IMR-90 (cell line): Measurements from ENCODE around the gene SPAG16. TPM values are rescaled to one million over a fixed set of nuclear protein-coding genes. Genes with fewer than 3 reads are reported as not detected.

Experiments
- ATAC-seq: fragments of 200-7000 bp; cut with Tn5 transposase; 2 replicates; pipeline ENCODE4 v1.9.1; 2020; ENCODE audit warnings: low read depth, mild to moderate bottlenecking, moderate library complexity
- BruUV-seq: library from RNA; stranded (reverse); fragments of 400-500 nt; replicated peaks from 2 replicates; lab custom pipeline; 2021; lab: Mats Ljungman, UMichigan
- CTCF ChIA-PET: fragments of 300-600 bp; formaldehyde crosslinking; extraction: SDS; loops from one replicate; lab custom pipeline; 2021; ENCODE audit warnings: antibody characterized with exemption; lab: Yijun Ruan, JAX
- POLR2A ChIA-PET: fragments of 300-600 bp; sonication (Branson Sonifier 250); formaldehyde crosslinking; loops from one replicate; lab custom pipeline; 2022; ENCODE audit warnings: antibody characterized with exemption; ENCODE audit not compliant: unreplicated experiment; lab: Charles Lee
- DNase-seq: peaks from one replicate; pipeline ENCODE4 v3.0.0; 2013
- H2AFZ ChIP-seq: replicated peaks from 2 replicates; pipeline ENCODE3; 2013; ENCODE audit warnings: low read length, mild to moderate bottlenecking; ENCODE audit not compliant: poor library complexity
- H2AK5ac ChIP-seq: 2 replicates; pipeline ENCODE4 v1.6.1; 2013; ENCODE audit warnings: low read depth, low read length, inconsistent platforms
- H2AK9ac ChIP-seq: replicated peaks from 2 replicates; pipeline ENCODE3; 2013; ENCODE audit warnings: mild to moderate bottlenecking, low read depth, low read length, moderate library complexity; ENCODE audit not compliant: poor library complexity
- H2BK120ac ChIP-seq: 2 replicates; pipeline ENCODE4 v1.6.1; 2013; ENCODE audit warnings: low read depth, low read length, inconsistent platforms
- H2BK15ac ChIP-seq: 3 replicates; pipeline ENCODE4 v1.6.1; 2013; ENCODE audit warnings: low read depth, low read length, inconsistent platforms
- H2BK20ac ChIP-seq: 2 replicates; pipeline ENCODE4 v1.6.1; 2013; ENCODE audit warnings: low read depth, mild to moderate bottlenecking, inconsistent platforms, low read length, moderate library complexity
- H2BK5ac ChIP-seq: 2 replicates; pipeline ENCODE4 v1.6.1; 2013; ENCODE audit warnings: mild to moderate bottlenecking, low read depth, low read length, inconsistent platforms; ENCODE audit not compliant: poor library complexity, severe bottlenecking
- H3K14ac ChIP-seq: replicated peaks from 2 replicates; pipeline ENCODE4 v1.6.1; 2013; ENCODE audit warnings: low read depth, low read length, inconsistent platforms
- H3K18ac ChIP-seq: 2 replicates; pipeline ENCODE4 v1.6.1; 2013; ENCODE audit warnings: low read depth, low read length, control low read depth
- H3K23ac ChIP-seq: 2 replicates; pipeline ENCODE4 v1.6.1; 2013; ENCODE audit warnings: low read depth, low read length, inconsistent platforms
- H3K27ac ChIP-seq: 2 replicates; pipeline ENCODE4 v1.5.1; 2013; ENCODE audit warnings: mild to moderate bottlenecking, control low read depth, low read length; ENCODE audit not compliant: insufficient read depth
- H3K27me3 ChIP-seq: 2 replicates; pipeline ENCODE4 v1.6.1; 2013; ENCODE audit warnings: low read length; ENCODE audit not compliant: control insufficient read depth, insufficient read depth
- H3K36me3 ChIP-seq: 2 replicates; pipeline ENCODE4 v1.6.1; 2013; ENCODE audit warnings: low read length, mixed read lengths; ENCODE audit not compliant: control insufficient read depth, insufficient read depth
- H3K4ac ChIP-seq: 2 replicates; pipeline ENCODE4 v1.6.1; 2013; ENCODE audit warnings: low read depth, low read length, inconsistent platforms
- H3K4me1 ChIP-seq: 2 replicates; pipeline ENCODE4 v1.6.1; 2013; ENCODE audit warnings: low read length, mixed read lengths; ENCODE audit not compliant: control insufficient read depth, insufficient read depth
- H3K4me2 ChIP-seq: 2 replicates; pipeline ENCODE4 v1.6.1; 2013; ENCODE audit warnings: low read depth, mild to moderate bottlenecking, control low read depth, low read length, moderate library complexity
- H3K4me3 ChIP-seq: 2 replicates; pipeline ENCODE4 v1.5.1; 2013; ENCODE audit warnings: low read depth, mild to moderate bottlenecking, control low read depth, low read length, moderate library complexity; ENCODE audit not compliant: insufficient read depth
- H3K56ac ChIP-seq: 2 replicates; pipeline ENCODE4 v1.6.1; 2013; ENCODE audit warnings: low read length, inconsistent platforms; ENCODE audit not compliant: insufficient read depth; ENCODE audit errors: extremely low read depth
- H3K79me1 ChIP-seq, 2 experiments: 2 replicates each; pipeline ENCODE4 v1.6.1; 2013; ENCODE audit warnings: low read length in 2 of 2, inconsistent platforms in 1 of 2, low read depth in 1 of 2
- H3K9ac ChIP-seq: 2 replicates; pipeline ENCODE4 v1.6.1; 2013; ENCODE audit warnings: low read depth, low read length, control low read depth
- H3K9me1 ChIP-seq: 2 replicates; pipeline ENCODE4 v1.6.1; 2013; ENCODE audit warnings: low read length, inconsistent platforms; ENCODE audit not compliant: insufficient read depth
- H3K9me3 ChIP-seq: 2 replicates; pipeline ENCODE4 v1.6.1; 2013; ENCODE audit warnings: low read length; ENCODE audit not compliant: control insufficient read depth, insufficient read depth
- H4K20me1 ChIP-seq: 2 replicates; pipeline ENCODE4 v1.6.1; 2013; ENCODE audit warnings: low read length, inconsistent platforms; ENCODE audit not compliant: insufficient read depth
- H4K5ac ChIP-seq: 2 replicates; pipeline ENCODE4 v1.6.1; 2013; ENCODE audit warnings: mild to moderate bottlenecking, low read depth, low read length, control low read depth
- H4K8ac ChIP-seq, 2 experiments: 2 replicates each; pipeline ENCODE4 v1.6.1; 2013; ENCODE audit warnings: low read depth in 2 of 2, low read length in 2 of 2, control low read depth in 1 of 2, inconsistent platforms in 1 of 2
- H4K91ac ChIP-seq: 2 replicates; pipeline ENCODE4 v1.6.1; 2013; ENCODE audit warnings: low read depth, low read length, inconsistent platforms; ENCODE audit not compliant: insufficient read depth
- BHLHE40 ChIP-seq: fragments of 150-350 bp; IDR thresholded peaks from 2 replicates; pipeline ENCODE4 v1.6.1; 2016; ENCODE audit warnings: mild to moderate bottlenecking, low read depth, low read length
- CEBPB ChIP-seq: IDR thresholded peaks from 2 replicates; pipeline ENCODE4 v1.6.1; 2012; ENCODE audit warnings: low read depth, low read length, improper control_type of control experiment
- CHD1 ChIP-seq: IDR thresholded peaks from 2 replicates; pipeline ENCODE4 v1.6.1; 2012; ENCODE audit warnings: low read depth, low read length, improper control_type of control experiment
- FOS ChIP-seq: fragments of 150-350 bp; IDR thresholded peaks from 2 replicates; pipeline ENCODE4 v1.6.1; 2016; ENCODE audit warnings: low read depth, low read length
- MAFK ChIP-seq: IDR thresholded peaks from 2 replicates; pipeline ENCODE4 v1.6.1; 2012; ENCODE audit warnings: low read depth, low read length, improper control_type of control experiment
- MAZ ChIP-seq: IDR thresholded peaks from 2 replicates; pipeline ENCODE4 v1.6.1; 2012; ENCODE audit warnings: low read depth, mild to moderate bottlenecking, low read length, improper control_type of control experiment, moderate library complexity, borderline replicate concordance
- MXI1 ChIP-seq: IDR thresholded peaks from 2 replicates; pipeline ENCODE4 v1.6.1; 2012; ENCODE audit warnings: low read depth, mild to moderate bottlenecking, low read length, moderate library complexity, borderline replicate concordance
- NFE2L2 ChIP-seq: fragments of 150-350 bp; IDR thresholded peaks from 2 replicates; pipeline ENCODE4 v1.6.1; 2016; ENCODE audit warnings: low read depth, mild to moderate bottlenecking, low read length
- POLR2A ChIP-seq: IDR thresholded peaks from 2 replicates; pipeline ENCODE4 v1.6.1; 2012; ENCODE audit warnings: mild to moderate bottlenecking, low read depth, low read length
- RAD21 ChIP-seq: IDR thresholded peaks from 2 replicates; pipeline ENCODE4 v1.6.1; 2012; ENCODE audit warnings: low read length, improper control_type of control experiment
- RCOR1 ChIP-seq: IDR thresholded peaks from 2 replicates; pipeline ENCODE4 v1.6.1; 2012; ENCODE audit warnings: mild to moderate bottlenecking, low read length, improper control_type of control experiment; ENCODE audit not compliant: insufficient replicate concordance
- RFX5 ChIP-seq: IDR thresholded peaks from 2 replicates; pipeline ENCODE4 v1.8.0; 2012; ENCODE audit warnings: low read depth, mild to moderate bottlenecking, low read length, moderate library complexity
- SMC3 ChIP-seq: fragments of 150-350 bp; IDR thresholded peaks from 2 replicates; pipeline ENCODE4 v1.6.1; 2016; ENCODE audit warnings: low read depth, mild to moderate bottlenecking, antibody characterized with exemption, low read length, moderate library complexity
- USF2 ChIP-seq: fragments of 150-350 bp; IDR thresholded peaks from 2 replicates; pipeline ENCODE4 v1.6.1; 2017; ENCODE audit warnings: mild to moderate bottlenecking, antibody characterized with exemption, low read length, low read depth
- WGBS, 2 experiments: methylation state at CpG; one replicate each; pipeline versions ENCODE4 v1.1.5 to v1.1.7; 2013; ENCODE audit warnings: missing lambda C conversion rate in 2 of 2; ENCODE audit not compliant: insufficient read length in 1 of 2; ENCODE audit errors: extremely low coverage in 2 of 2; 5-methylcytosine and 5-hydroxymethylcytosine counted together
- dilution Hi-C: fragments of 300-500 bp; cut with HindIII; formaldehyde crosslinking; loops from one replicate; pipeline ENCODE4 v1.14.3; 2018; ENCODE audit warnings: low sequenced_read_pairs; ENCODE audit not compliant: unreplicated experiment
- in situ Hi-C: fragments of 300-500 bp; cut with MboI; formaldehyde crosslinking; loops from 3 replicates; pipeline ENCODE4 v1.14.3; 2019; ENCODE audit warnings: low sequenced_read_pairs, inconsistent platforms, mixed read lengths
- intact Hi-C: fragments of 100-400 bp; cut with micrococcal nuclease; formaldehyde crosslinking; loops from 2 replicates; pipeline ENCODE4 v1.10.0; 2022
- polyA plus RNA-seq, 3 experiments: library from polyadenylated mRNA; depleted of rRNA; stranded (reverse); fragments of >200 nt; gene quantifications; 2 replicates each; pipeline ENCODE4 v1.2.3, GENCODE V29; 2012; ENCODE audit warnings: low replicate concordance in 1 of 3
- total RNA-seq: library from RNA; depleted of rRNA; stranded (reverse); fragments of >200 nt; gene quantifications from 2 replicates; pipeline ENCODE4 v1.2.3, GENCODE V29; 2012
- TF ChIP-seq, protein P1 (sequence below): fragments of 150-350 bp; IDR thresholded peaks from 2 replicates; pipeline ENCODE4 v1.6.1; 2016; ENCODE audit warnings: low read depth, mild to moderate bottlenecking, low read length, moderate library complexity, borderline replicate concordance
- TF ChIP-seq, protein P2 (sequence below): conservative IDR thresholded peaks from 2 replicates; pipeline ENCODE4 v1.5.1; 2012; ENCODE audit warnings: mild to moderate bottlenecking, low read depth, low read length, improper control_type of control experiment

SPAG16 gene
- total and polyA plus RNA-seq, 2 of the 4 experiments (the other 2 are of a cell fraction) = 7.3 to 13.5 TPM

DNA sequence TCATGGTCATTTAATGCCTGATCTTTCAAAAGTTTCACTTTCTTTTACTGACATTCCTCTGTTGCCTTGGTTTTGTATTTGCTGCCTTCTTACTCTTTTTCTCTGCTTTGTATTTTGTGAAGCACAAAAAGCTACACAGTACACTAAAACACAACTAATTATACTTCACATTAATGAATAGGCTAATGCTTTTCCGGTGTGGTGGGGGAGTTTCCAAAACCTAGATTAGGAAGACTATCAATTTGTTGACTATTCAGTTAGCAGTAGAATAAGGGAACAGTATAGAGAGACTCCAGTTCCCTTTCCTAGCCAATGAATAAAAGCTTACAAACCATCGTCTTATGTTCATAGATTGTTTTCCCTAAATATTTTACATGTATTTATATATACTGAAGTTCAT, 468.3 kb downstream of the SPAG16 start:
- no peak overlapping the region for H4K5ac ChIP-seq
- TF ChIP-seq, protein P1, sequence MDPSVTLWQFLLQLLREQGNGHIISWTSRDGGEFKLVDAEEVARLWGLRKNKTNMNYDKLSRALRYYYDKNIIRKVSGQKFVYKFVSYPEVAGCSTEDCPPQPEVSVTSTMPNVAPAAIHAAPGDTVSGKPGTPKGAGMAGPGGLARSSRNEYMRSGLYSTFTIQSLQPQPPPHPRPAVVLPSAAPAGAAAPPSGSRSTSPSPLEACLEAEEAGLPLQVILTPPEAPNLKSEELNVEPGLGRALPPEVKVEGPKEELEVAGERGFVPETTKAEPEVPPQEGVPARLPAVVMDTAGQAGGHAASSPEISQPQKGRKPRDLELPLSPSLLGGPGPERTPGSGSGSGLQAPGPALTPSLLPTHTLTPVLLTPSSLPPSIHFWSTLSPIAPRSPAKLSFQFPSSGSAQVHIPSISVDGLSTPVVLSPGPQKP = no peak
- TF ChIP-seq CEBPB = no peak
- no peak for TF ChIP-seq RAD21
- no peak for TF ChIP-seq NFE2L2
- TF ChIP-seq POLR2A = no peak
- TF ChIP-seq, protein P2, sequence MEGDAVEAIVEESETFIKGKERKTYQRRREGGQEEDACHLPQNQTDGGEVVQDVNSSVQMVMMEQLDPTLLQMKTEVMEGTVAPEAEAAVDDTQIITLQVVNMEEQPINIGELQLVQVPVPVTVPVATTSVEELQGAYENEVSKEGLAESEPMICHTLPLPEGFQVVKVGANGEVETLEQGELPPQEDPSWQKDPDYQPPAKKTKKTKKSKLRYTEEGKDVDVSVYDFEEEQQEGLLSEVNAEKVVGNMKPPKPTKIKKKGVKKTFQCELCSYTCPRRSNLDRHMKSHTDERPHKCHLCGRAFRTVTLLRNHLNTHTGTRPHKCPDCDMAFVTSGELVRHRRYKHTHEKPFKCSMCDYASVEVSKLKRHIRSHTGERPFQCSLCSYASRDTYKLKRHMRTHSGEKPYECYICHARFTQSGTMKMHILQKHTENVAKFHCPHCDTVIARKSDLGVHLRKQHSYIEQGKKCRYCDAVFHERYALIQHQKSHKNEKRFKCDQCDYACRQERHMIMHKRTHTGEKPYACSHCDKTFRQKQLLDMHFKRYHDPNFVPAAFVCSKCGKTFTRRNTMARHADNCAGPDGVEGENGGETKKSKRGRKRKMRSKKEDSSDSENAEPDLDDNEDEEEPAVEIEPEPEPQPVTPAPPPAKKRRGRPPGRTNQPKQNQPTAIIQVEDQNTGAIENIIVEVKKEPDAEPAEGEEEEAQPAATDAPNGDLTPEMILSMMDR = no peak
- no peak for TF ChIP-seq RFX5
- TF ChIP-seq FOS = no peak
- no peak for TF ChIP-seq CHD1
- TF ChIP-seq SMC3 = no peak
- no peak for TF ChIP-seq BHLHE40
- TF ChIP-seq MAFK = no peak
- TF ChIP-seq RCOR1 = no peak
- no peak for TF ChIP-seq MAZ
- TF ChIP-seq MXI1 = no peak
- TF ChIP-seq USF2 = no peak
- no peak overlapping the region for H2AK9ac ChIP-seq
- no peak overlapping the region for H3K4me2 ChIP-seq
- no peak overlapping the region for H2BK15ac ChIP-seq
- no peak overlapping the region for H2BK5ac ChIP-seq
- H4K20me1 ChIP-seq = no peaks in the 10 kb centered on the region
- H4K91ac ChIP-seq = no peak overlapping the region
- dilution Hi-C loops (no loop called here), in situ Hi-C loops (no loop called here), intact Hi-C loops (no loop called here)
- no peak overlapping the region for H2AK5ac ChIP-seq
- no peaks in the 10 kb centered on the region for H3K4me1 ChIP-seq
- no peak overlapping the region for H3K14ac ChIP-seq
- H3K79me1 ChIP-seq = no peaks in the 10 kb centered on the region
- H2AFZ ChIP-seq = no peak overlapping the region
- no peak overlapping the region for H3K23ac ChIP-seq
- H2BK120ac ChIP-seq = no peak overlapping the region
- POLR2A ChIA-PET = no interaction called here
- no peaks in the 10 kb centered on the region for H3K9me3 ChIP-seq
- no peak for DNase-seq
- H3K36me3 ChIP-seq = no peaks in the 10 kb centered on the region
- no peak overlapping the region for H2BK20ac ChIP-seq
- H3K27me3 ChIP-seq = no peaks in the 10 kb centered on the region
- no peaks in the 10 kb centered on the region for H3K9me1 ChIP-seq
- no CpG with 5 or more reads among the region's 2 CpGs for WGBS, 2 experiments
- H3K9ac ChIP-seq = no peak overlapping the region
- no peak overlapping the region for H3K4me3 ChIP-seq
- BruUV-seq = no TSS peak
- H3K56ac ChIP-seq = no peak overlapping the region
- no peak overlapping the region for H3K4ac ChIP-seq
- H3K27ac ChIP-seq = no peak overlapping the region
- H4K8ac ChIP-seq = no peak overlapping the region
- H3K18ac ChIP-seq = no peak overlapping the region
- CTCF ChIA-PET = interaction anchor here (0.6 to 0.7 kb wide), 2 partner anchors 15 to 501 kb away, joined by 3 to 5 read pairs; no protein-coding TSS in a partner anchor
- no peak for ATAC-seq
